Activated naive CD8-positive, alpha-beta T cell treated with anti-CD3 and anti-CD28 coated beads, Interleukin-2, amount 50 U/mL, for 16 hours (primary cell): Measurements from ENCODE around the gene BICRAL.
A peak's percentile ranks its signal among the peaks of the same experiment; 100 is the strongest.
"Not testable (repeated sequence)": the region's sequence is repeated elsewhere in the genome, so short reads cannot be mapped to it uniquely, and the experiment has no call there.

Source experiments
- DNase-seq: peaks from one replicate; pipeline ENCODE4 v3.0.0-alpha.2; 2020; ENCODE audit warnings: low read depth, low spot score

Gene BICRAL

GRCh38 chr6:42762426-42762859 is 19.4 kb upstream of the BICRAL start:
- DNase-seq, result no peak

- no peak for DNase-seq
These were observed 18.9 kb upstream of the BICRAL start for GRCh38 chr6:42762950-42763349.

GRCh38 chr6:42764911-42765648 is 16.8 kb upstream of the BICRAL start:
- no peak for DNase-seq

DNA sequence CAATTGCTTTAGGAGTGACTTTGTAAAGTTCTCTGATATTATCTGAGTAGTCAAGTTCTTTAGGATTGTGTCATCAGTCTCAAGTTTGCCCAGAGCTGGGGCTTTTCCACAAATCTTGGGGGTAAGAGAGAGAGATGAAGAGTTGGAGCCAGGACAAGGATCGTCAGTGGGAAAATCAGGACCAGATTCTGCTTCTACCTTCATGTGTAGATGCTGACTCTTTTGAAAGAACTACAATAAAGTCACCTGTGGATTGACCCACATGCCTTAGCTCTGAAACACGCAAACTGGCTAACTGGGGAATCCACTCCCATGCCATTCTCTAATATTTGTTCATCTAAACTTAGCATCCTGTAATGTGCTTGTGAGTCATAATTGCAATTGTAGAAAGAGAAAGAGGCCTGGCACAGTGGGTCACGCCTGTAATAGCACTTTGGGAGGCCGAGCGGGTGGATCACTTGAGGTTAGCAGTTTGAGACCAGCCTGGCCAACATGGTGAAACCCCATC is 15.6 kb upstream of the BICRAL start:
- no peak for DNase-seq

- no peak for DNase-seq
These were observed 12.8 kb upstream of the BICRAL start for GRCh38 chr6:42769051-42769450.

- DNase-seq, result no peak
These were observed 12.0 kb upstream of the BICRAL start for GRCh38 chr6:42769836-42770235.

GRCh38 chr6:42771741-42772100 is 10.1 kb upstream of the BICRAL start:
- DNase-seq, result no peak

- peak; percentile 23 for DNase-seq
These were observed 7.7 kb upstream of the BICRAL start for GRCh38 chr6:42774201-42774600.

DNA sequence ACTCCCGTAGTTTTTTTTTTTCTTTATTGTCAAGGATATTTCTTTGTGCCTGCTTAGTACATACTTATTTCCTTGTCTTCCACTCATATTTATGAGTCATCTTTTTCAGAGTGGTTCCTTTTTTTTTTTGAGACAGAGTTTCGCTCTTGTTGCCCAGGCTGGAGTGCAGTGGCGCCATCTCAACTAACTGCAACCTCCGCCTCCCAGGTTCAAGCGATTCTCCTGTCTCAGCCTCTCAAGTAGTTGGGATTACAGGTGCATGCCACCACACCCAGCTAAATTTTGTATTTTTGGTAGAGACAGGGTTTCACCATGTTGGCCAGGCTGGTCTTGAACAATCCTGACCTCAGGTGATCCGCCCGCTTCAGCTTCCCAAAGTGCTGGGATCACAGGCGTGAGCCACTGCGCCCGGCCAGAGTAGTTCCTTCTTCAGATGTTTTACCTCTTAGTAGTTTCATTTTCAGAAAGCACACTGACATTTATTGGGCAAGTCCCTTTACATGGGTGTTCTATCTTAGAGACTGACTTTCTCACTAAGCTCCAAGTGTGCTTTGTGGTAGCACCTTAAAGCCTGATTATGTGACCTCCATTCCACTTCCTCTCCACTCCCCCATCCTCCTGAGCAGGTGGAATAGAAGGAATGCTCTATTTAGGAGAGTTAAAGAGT is 6.9 kb upstream of the BICRAL start:
- DNase-seq, result not testable (repeated sequence)

DNA sequence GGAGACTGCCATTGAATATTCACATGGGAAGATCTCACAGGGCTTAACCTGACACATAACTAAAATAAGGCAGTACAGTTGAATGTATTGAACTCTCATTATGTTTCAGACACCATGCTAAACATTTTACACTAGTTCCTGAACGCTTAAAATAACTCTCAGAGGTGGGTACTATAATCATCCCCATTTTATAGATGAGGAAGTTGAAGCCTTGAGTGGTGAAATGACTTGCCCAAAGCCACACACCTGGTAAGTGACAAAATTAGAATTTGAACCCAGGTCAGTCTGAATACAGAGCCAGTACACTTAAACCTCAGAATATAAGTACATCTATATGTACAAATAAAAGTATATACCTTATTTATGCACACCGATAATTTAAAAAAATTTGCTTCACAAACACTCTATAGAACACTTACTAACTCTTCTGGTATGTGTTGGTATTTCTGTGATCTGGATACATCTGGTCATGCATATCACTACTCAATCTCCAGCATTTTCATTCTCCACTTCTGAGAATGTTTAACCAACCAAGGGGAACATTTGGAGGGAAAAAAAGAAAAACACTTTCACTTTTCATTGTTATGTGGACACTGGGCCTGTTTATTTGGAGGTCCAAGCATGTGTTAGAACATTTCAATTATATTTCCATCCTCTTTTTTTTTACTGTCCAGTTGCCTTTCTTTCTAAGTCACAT is 4.6 kb upstream of the BICRAL start:
- DNase-seq, result no peak

- no peak for DNase-seq
These were observed 3.7 kb upstream of the BICRAL start for GRCh38 chr6:42778122-42778521.

- DNase-seq, result no peak
These were observed 2.3 kb upstream of the BICRAL start for GRCh38 chr6:42779521-42779920.

GRCh38 chr6:42781546-42781795 is 381 bp upstream of the BICRAL start:
- DNase-seq, result no peak

DNA sequence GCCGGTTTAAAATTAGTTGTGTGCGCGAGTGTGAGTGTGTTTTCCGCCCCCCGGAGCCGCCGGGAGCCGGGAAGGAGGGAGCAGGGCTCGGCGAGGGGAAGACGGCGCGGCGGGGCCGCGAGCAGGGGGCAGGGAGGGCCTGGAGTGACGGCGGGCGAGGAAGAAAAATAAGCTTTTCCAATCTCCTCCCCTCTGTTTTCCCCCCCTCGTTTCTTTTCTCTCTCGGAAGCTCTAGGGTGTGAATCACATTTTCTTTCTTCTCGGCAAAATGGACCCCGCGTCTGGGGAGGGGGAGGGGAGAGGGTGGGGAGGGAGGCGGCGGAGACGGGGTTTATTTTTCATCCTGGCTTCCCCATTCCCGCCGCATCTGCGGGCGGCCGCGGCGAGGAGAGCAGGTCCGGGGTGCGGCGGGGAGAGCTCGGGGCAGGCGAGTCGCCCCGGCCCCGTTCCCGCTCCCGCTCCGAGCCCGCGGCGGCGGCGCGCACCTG is 881 bp downstream of the BICRAL start:
- DNase-seq, result peak; percentile 67

GRCh38 chr6:42783177-42783875 is 1.5 kb downstream of the BICRAL start:
- DNase-seq, result peak; percentile 63

GRCh38 chr6:42783876-42784642 is 2.2 kb downstream of the BICRAL start:
- no peak for DNase-seq

- no peak for DNase-seq
These were observed 3.1 kb downstream of the BICRAL start for GRCh38 chr6:42784717-42785498.

DNA sequence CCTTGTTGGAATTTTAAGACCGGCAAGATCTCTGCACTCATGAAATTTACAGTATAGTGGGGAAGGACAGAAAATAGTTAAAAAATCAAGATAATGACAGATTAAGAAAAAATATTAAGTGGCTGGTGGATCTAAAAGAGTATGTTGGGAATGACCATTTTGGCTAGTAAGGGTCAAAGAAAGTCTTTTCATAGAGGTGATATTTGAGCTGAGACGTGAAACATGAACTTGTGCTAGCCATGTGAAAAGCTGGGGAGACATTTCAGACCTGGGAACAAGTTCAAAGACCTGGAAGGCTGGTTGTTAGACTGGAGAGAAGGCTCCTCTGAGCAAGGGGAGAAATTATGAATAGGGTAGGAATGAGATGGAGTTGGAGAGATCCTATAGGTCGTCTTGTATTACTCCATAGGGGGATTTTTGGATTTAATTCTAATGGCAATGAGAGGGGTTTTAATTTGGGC is 4.7 kb downstream of the BICRAL start:
- DNase-seq, result no peak

GRCh38 chr6:42787063-42787472 is 5.2 kb downstream of the BICRAL start:
- no peak for DNase-seq

- DNase-seq, result no peak
These were observed 6.8 kb downstream of the BICRAL start for GRCh38 chr6:42788671-42789070.
